ENCODE data around the gene SMYD3.

The SMYD3 gene

GRCh38 chr1:246048693-246049092 lies 458.4 kb downstream of the SMYD3 start:
- H3K9me3 ChIP-seq (ENCODE audit: control insufficient read depth, insufficient read depth, low read depth, low read length), result no peaks in the 10 kb centered on the region
- ChIA-PET CTCF (no interaction called here), POLR2A (no interaction called here)
- TF ChIP-seq ZNF140 (tag by site-specific recombination; IDR thresholded peaks at IDR 0.05) (no peak), SCRT2 (tag by site-specific recombination; IDR thresholded peaks at IDR 0.05) (no peak), ZBTB8A (tag by site-specific recombination; IDR thresholded peaks at IDR 0.05) (no peak), HOXC10 (CRISPR knock-in tag; IDR thresholded peaks at IDR 0.05) (no peak), ZNF513 (tag by site-specific recombination; IDR thresholded peaks at IDR 0.05) (no peak), ZNF341 (tag by site-specific recombination; IDR thresholded peaks at IDR 0.05; ENCODE audit: low read depth) (no peak)
- TF ChIP-seq, protein P1, sequence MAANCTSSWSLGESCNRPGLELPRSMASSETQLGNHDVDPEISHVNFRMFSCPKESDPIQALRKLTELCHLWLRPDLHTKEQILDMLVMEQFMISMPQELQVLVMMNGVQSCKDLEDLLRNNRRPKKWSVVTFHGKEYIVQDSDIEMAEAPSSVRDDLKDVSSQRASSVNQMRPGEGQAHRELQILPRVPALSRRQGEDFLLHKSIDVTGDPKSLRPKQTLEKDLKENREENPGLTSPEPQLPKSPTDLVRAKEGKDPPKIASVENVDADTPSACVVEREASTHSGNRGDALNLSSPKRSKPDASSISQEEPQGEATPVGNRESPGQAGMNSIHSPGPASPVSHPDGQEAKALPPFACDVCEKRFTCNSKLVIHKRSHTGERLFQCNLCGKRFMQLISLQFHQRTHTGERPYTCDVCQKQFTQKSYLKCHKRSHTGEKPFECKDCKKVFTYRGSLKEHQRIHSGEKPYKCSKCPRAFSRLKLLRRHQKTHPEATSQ (tag by site-specific recombination; IDR thresholded peaks at IDR 0.05), result no peak
- no peaks in the 10 kb centered on the region for H3K36me3 ChIP-seq (ENCODE audit: control insufficient read depth in 2 of 2, insufficient read depth in 1 of 2, low read length in 2 of 2)
- H3K4me3 ChIP-seq (ENCODE audit: low read depth, low read length), result no peak overlapping the region
- no peaks in the 10 kb centered on the region for H3K4me1 ChIP-seq (ENCODE audit: control insufficient read depth, insufficient read depth, low read length)
- no peak overlapping the region for H3K27ac ChIP-seq (ENCODE audit: extremely low read depth, low read depth, low read length)

DNA sequence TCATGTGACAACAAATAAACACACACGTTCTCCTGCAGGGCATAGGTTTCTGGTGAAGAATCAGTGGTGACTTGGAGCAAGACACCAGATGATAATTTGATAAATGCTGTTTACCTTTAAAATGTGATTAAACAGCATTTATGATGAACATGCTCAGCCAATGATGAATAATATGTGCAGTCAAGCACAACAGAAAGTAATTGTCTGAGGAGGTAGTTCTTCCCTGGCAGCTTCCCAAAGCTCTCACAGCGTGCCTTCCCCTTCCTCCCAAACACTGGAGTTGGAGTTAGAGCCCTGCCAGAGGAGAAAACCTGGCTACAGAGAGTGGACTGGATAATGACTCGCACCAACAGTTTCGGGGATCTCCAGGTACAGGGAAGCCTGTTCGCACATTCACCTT lies 463.5 kb downstream of the SMYD3 start:
- CTCF ChIA-PET, result no interaction called here
- Histone ChIP-seq H3K4me1 (ENCODE audit: control insufficient read depth, insufficient read depth, low read length) (no peaks in the 10 kb centered on the region), H3K4me3 (ENCODE audit: low read depth, low read length) (no peak overlapping the region), H3K27ac (ENCODE audit: extremely low read depth, low read depth, low read length) (no peak overlapping the region), H3K9me3 (ENCODE audit: control insufficient read depth, insufficient read depth, low read depth, low read length) (no peaks in the 10 kb centered on the region), H3K36me3 (ENCODE audit: control insufficient read depth in 2 of 2, insufficient read depth in 1 of 2, low read length in 2 of 2) (no peaks in the 10 kb centered on the region)
- TF ChIP-seq, protein P2, sequence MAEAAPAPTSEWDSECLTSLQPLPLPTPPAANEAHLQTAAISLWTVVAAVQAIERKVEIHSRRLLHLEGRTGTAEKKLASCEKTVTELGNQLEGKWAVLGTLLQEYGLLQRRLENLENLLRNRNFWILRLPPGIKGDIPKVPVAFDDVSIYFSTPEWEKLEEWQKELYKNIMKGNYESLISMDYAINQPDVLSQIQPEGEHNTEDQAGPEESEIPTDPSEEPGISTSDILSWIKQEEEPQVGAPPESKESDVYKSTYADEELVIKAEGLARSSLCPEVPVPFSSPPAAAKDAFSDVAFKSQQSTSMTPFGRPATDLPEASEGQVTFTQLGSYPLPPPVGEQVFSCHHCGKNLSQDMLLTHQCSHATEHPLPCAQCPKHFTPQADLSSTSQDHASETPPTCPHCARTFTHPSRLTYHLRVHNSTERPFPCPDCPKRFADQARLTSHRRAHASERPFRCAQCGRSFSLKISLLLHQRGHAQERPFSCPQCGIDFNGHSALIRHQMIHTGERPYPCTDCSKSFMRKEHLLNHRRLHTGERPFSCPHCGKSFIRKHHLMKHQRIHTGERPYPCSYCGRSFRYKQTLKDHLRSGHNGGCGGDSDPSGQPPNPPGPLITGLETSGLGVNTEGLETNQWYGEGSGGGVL (tag by site-specific recombination; IDR thresholded peaks at IDR 0.05), result no peak
- TF ChIP-seq ZNF529 (tag by site-specific recombination; IDR thresholded peaks at IDR 0.05; ENCODE audit: insufficient replicate concordance), result no peak
- TF ChIP-seq ZNF335 (tag by site-specific recombination; conservative IDR thresholded peaks at IDR 0.05), result no peak
- TF ChIP-seq INSM2 (tag by site-specific recombination; IDR thresholded peaks at IDR 0.05), result no peak
- TF ChIP-seq SP7 (tag by site-specific recombination; IDR thresholded peaks at IDR 0.05), result no peak
- TF ChIP-seq ZNF24 (tag by site-specific recombination; IDR thresholded peaks at IDR 0.05), result no peak
- no peak for TF ChIP-seq BCL11A (tag by site-specific recombination; IDR thresholded peaks at IDR 0.05; ENCODE audit: low read depth)
- no peak for TF ChIP-seq ZBTB20 (tag by site-specific recombination; IDR thresholded peaks at IDR 0.05)
- no peak for TF ChIP-seq ZNF629 (tag by site-specific recombination; IDR thresholded peaks at IDR 0.05)
- TF ChIP-seq ZNF596 (tag by site-specific recombination; IDR thresholded peaks at IDR 0.05), result no peak
- TF ChIP-seq ZNF660 (tag by site-specific recombination; IDR thresholded peaks at IDR 0.05), result no peak
- TF ChIP-seq ZFP69B (tag by site-specific recombination; IDR thresholded peaks at IDR 0.05), result no peak
- TF ChIP-seq ZNF114 (tag by site-specific recombination; IDR thresholded peaks at IDR 0.05), result no peak
- TF ChIP-seq ZNF514 (tag by site-specific recombination; IDR thresholded peaks at IDR 0.05), result no peak
- TF ChIP-seq ZFHX2 (tag by site-specific recombination; conservative IDR thresholded peaks at IDR 0.05), result no peak
- no peak for TF ChIP-seq ZNF585B (tag by site-specific recombination; IDR thresholded peaks at IDR 0.05)
- TF ChIP-seq ZNF837 (tag by site-specific recombination; IDR thresholded peaks at IDR 0.05), result no peak
- POLR2A ChIA-PET, result no interaction called here
